Measurements from ENCODE around the gene PI4KB. TPM values are rescaled to one million over a fixed set of nuclear protein-coding genes. Genes with fewer than 3 reads are reported as not detected.

Gene PI4KB
- total and polyA plus RNA-seq, 4 donors = 14.2 to 27.1 (median 19.2) TPM

- TF ChIP-seq TAF1 (conservative IDR thresholded peaks at IDR 0.05) = no peak
- TF ChIP-seq MAX (IDR thresholded peaks at IDR 0.05) = no peak
- no peak for TF ChIP-seq FOXA2 (IDR thresholded peaks at IDR 0.05)
- no peak for TF ChIP-seq SP1 (IDR thresholded peaks at IDR 0.05)
- no peak for TF ChIP-seq NR2F2 (IDR thresholded peaks at IDR 0.05)
- no peak for TF ChIP-seq YY1 (IDR thresholded peaks at IDR 0.05)
- TF ChIP-seq RXRA (IDR thresholded peaks at IDR 0.05) = no peak
- TF ChIP-seq HNF4A (conservative IDR thresholded peaks at IDR 0.05) = no peak
- TF ChIP-seq, protein P1, sequence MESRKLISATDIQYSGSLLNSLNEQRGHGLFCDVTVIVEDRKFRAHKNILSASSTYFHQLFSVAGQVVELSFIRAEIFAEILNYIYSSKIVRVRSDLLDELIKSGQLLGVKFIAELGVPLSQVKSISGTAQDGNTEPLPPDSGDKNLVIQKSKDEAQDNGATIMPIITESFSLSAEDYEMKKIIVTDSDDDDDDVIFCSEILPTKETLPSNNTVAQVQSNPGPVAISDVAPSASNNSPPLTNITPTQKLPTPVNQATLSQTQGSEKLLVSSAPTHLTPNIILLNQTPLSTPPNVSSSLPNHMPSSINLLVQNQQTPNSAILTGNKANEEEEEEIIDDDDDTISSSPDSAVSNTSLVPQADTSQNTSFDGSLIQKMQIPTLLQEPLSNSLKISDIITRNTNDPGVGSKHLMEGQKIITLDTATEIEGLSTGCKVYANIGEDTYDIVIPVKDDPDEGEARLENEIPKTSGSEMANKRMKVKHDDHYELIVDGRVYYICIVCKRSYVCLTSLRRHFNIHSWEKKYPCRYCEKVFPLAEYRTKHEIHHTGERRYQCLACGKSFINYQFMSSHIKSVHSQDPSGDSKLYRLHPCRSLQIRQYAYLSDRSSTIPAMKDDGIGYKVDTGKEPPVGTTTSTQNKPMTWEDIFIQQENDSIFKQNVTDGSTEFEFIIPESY (IDR thresholded peaks at IDR 0.05) = no peak
- TF ChIP-seq FOXA1 (IDR thresholded peaks at IDR 0.05) = no peak
- TF ChIP-seq EGR1 (IDR thresholded peaks at IDR 0.05; ENCODE audit: low read depth in 2 of 2) = no peak
- TF ChIP-seq, protein P2, sequence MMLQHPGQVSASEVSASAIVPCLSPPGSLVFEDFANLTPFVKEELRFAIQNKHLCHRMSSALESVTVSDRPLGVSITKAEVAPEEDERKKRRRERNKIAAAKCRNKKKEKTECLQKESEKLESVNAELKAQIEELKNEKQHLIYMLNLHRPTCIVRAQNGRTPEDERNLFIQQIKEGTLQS (IDR thresholded peaks at IDR 0.05) = no peak
- no peak for TF ChIP-seq JUND (IDR thresholded peaks at IDR 0.05)
- TF ChIP-seq HNF4G (IDR thresholded peaks at IDR 0.05) = no peak
- TF ChIP-seq, protein P3, sequence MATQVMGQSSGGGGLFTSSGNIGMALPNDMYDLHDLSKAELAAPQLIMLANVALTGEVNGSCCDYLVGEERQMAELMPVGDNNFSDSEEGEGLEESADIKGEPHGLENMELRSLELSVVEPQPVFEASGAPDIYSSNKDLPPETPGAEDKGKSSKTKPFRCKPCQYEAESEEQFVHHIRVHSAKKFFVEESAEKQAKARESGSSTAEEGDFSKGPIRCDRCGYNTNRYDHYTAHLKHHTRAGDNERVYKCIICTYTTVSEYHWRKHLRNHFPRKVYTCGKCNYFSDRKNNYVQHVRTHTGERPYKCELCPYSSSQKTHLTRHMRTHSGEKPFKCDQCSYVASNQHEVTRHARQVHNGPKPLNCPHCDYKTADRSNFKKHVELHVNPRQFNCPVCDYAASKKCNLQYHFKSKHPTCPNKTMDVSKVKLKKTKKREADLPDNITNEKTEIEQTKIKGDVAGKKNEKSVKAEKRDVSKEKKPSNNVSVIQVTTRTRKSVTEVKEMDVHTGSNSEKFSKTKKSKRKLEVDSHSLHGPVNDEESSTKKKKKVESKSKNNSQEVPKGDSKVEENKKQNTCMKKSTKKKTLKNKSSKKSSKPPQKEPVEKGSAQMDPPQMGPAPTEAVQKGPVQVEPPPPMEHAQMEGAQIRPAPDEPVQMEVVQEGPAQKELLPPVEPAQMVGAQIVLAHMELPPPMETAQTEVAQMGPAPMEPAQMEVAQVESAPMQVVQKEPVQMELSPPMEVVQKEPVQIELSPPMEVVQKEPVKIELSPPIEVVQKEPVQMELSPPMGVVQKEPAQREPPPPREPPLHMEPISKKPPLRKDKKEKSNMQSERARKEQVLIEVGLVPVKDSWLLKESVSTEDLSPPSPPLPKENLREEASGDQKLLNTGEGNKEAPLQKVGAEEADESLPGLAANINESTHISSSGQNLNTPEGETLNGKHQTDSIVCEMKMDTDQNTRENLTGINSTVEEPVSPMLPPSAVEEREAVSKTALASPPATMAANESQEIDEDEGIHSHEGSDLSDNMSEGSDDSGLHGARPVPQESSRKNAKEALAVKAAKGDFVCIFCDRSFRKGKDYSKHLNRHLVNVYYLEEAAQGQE (IDR thresholded peaks at IDR 0.05) = no peak
- TF ChIP-seq CTCF (IDR thresholded peaks at IDR 0.05; ENCODE audit: low read depth, low read length, missing input control) = no peak
- H3K4me1 ChIP-seq (ENCODE audit: control insufficient read depth in 4 of 4, insufficient read depth in 4 of 4, low read length in 3 of 4) = peaks cover 0 to 10% (median 8%) of the 10 kb centered on the region in 4 donors
- peak overlapping the region; percentile 78 to 81 (median 79) for H3K4me3 ChIP-seq (ENCODE audit: low read depth in 1 of 3, low read length in 3 of 3)
- no peaks in the 10 kb centered on the region for H3K27me3 ChIP-seq (ENCODE audit: control insufficient read depth in 4 of 4, insufficient read depth in 4 of 4, low read length in 3 of 4)
- peak overlapping the region; percentile 50 to 86 for H3K9ac ChIP-seq (ENCODE audit: low read depth in 1 of 2, low read length in 2 of 2)
- DNase-seq (ENCODE audit: low spot score) = no peak
- peaks cover 0 to 24% (median 9%) of the 10 kb centered on the region in 4 donors for H3K36me3 ChIP-seq (ENCODE audit: control insufficient read depth in 4 of 4, insufficient read depth in 3 of 4, low read depth in 1 of 4, low read length in 3 of 4)
- 70% methylated on average over 7 of the region's 7 CpGs for WGBS
- no peaks in the 10 kb centered on the region for H3K9me3 ChIP-seq (ENCODE audit: control insufficient read depth in 4 of 4, low read length in 3 of 4)
- peak overlapping the region; percentile 84 to 94 for H3K27ac ChIP-seq (ENCODE audit: low read depth in 1 of 2, low read length in 2 of 2)
Measured at GRCh38 chr1:151346082-151346768, 19.0 kb upstream of the PI4KB start.
